Gastrocnemius medialis (tissue), 4 donors: ENCODE measurements around the gene GCDH. TPM values are rescaled to one million over a fixed set of nuclear protein-coding genes. Genes with fewer than 3 reads are reported as not detected.

ENCODE experiments used
- ATAC-seq, 2 donors: fragments of 150-250 bp; one replicate each; pipeline ENCODE4 v1.9.1; 2016
- DNase-seq, 2 donors: peaks; one replicate each; pipeline ENCODE4 v3.0.0-alpha.2; 2019
- H3K27ac ChIP-seq, 4 donors: fragments of 200-600 bp; sonication (generic); 1 replicate in 1 of 4; 2 replicates in 3 of 4; pipeline ENCODE4 v1.5.1; 2016 to 2018; ENCODE audit warnings: mild to moderate bottlenecking in 2 of 4, moderate library complexity in 1 of 4
- H3K27me3 ChIP-seq, 3 donors: fragments of 200-600 bp; sonication (generic) in 2 of 3; 1 replicate in 1 of 3; 2 replicates in 2 of 3; pipeline versions ENCODE4 v1.5.1 to v1.6.0; 2016 to 2019; ENCODE audit warnings: mild to moderate bottlenecking in 1 of 3, moderate library complexity in 1 of 3
- H3K36me3 ChIP-seq, 2 donors: fragments of 200-600 bp; sonication (generic) in 1 of 2; one replicate each; pipeline ENCODE4 v1.5.1; 2017 to 2018
- H3K4me1 ChIP-seq, 2 donors: fragments of 200-600 bp; sonication (generic) in 1 of 2; one replicate each; pipeline ENCODE4 v1.5.1; 2016 to 2017; ENCODE audit warnings: mild to moderate bottlenecking in 2 of 2
- H3K4me3 ChIP-seq, 4 donors: fragments of 200-600 bp; sonication (generic) in 3 of 4; 1 replicate in 1 of 4; 2 replicates in 3 of 4; pipeline ENCODE4 v1.5.1; 2016 to 2019; ENCODE audit warnings: mild to moderate bottlenecking in 2 of 4
- H3K9me3 ChIP-seq, 3 donors: fragments of 200-600 bp; sonication (generic) in 2 of 3; 1 replicate in 1 of 3; 2 replicates in 2 of 3; pipeline ENCODE4 v1.5.1; 2016 to 2019
- POLR2A ChIP-seq, 2 donors: fragments of 450-650 bp; IDR thresholded peaks; one replicate each; pipeline ENCODE4 v1.6.1; 2017; ENCODE audit warnings: antibody characterized with exemption in 2 of 2, mild to moderate bottlenecking in 2 of 2, moderate library complexity in 2 of 2
- in situ Hi-C, 4 donors: fragments of 200-750 bp; cut with MboI; loops; one replicate each; pipeline versions ENCODE4 v1.15.0 to v1.8.0; 2017; ENCODE audit warnings: low sequenced_read_pairs in 4 of 4
- intact Hi-C: fragments of 100-400 bp; cut with DNase I; formaldehyde crosslinking; loops from one replicate; pipeline ENCODE4 v1.15.1; 2023; ENCODE audit warnings: low total_unique reads
- total RNA-seq, 4 donors: library from RNA; depleted of rRNA; stranded (reverse); fragments of >200 nt; gene quantifications; one replicate each; pipeline versions ENCODE4 v1.1.0 to v1.2.3, GENCODE V29; 2016
- TF ChIP-seq, protein P1 (sequence below), 5 experiments: fragments of 450-650 bp in 3 of 5; fragments of 200-600 bp in 2 of 5; sonication (generic) in 2 of 5; IDR thresholded peaks in 4 of 5; conservative IDR thresholded peaks in 1 of 5; 1 replicate in 4 of 5; 2 replicates in 1 of 5; pipeline ENCODE4 v1.5.1; 2016 to 2019; ENCODE audit warnings: antibody characterized with exemption in 5 of 5, mild to moderate bottlenecking in 3 of 5, moderate library complexity in 3 of 5

GCDH gene
- total RNA-seq, 4 donors from 2014 or later: 35.6 to 83.8 (median 54.1) TPM

DNA sequence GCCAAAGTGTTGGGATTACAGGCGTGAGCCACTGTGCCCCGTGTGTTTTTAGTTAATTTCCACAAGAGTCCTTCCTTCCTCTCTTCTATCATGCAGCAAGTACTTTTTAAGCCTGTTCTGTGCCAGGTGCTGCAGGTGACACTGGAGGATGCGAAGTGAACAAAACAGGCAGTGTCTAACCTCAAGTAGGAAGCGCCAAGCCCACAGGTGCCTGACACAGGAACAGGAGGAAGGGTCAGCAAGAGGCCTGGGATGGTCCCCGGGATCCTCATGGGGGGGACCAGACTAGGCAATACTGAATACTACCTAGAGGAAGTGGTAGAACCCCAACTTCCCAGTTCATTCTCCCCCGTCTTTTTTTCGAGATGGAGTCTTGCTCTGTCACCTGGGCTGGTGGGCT, 45.6 kb downstream of the GCDH start:
- in situ Hi-C loops: no loop called here
- Histone ChIP-seq H3K27ac (no peak overlapping the region), H3K4me3 (no peak overlapping the region), H3K4me1 (peaks cover 29 to 38% of the 10 kb centered on the region in 2 donors), H3K27me3 (no peaks in the 10 kb centered on the region), H3K9me3 (no peaks in the 10 kb centered on the region), H3K36me3 (peaks cover 0 to 17% of the 10 kb centered on the region in 2 donors)
- ATAC-seq (no peak), DNase-seq (no peak)
- intact Hi-C loops: no loop called here
- TF ChIP-seq, protein P1, sequence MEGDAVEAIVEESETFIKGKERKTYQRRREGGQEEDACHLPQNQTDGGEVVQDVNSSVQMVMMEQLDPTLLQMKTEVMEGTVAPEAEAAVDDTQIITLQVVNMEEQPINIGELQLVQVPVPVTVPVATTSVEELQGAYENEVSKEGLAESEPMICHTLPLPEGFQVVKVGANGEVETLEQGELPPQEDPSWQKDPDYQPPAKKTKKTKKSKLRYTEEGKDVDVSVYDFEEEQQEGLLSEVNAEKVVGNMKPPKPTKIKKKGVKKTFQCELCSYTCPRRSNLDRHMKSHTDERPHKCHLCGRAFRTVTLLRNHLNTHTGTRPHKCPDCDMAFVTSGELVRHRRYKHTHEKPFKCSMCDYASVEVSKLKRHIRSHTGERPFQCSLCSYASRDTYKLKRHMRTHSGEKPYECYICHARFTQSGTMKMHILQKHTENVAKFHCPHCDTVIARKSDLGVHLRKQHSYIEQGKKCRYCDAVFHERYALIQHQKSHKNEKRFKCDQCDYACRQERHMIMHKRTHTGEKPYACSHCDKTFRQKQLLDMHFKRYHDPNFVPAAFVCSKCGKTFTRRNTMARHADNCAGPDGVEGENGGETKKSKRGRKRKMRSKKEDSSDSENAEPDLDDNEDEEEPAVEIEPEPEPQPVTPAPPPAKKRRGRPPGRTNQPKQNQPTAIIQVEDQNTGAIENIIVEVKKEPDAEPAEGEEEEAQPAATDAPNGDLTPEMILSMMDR (IDR thresholded peaks at IDR 0.05 in 4 of 5, conservative IDR thresholded peaks at IDR 0.05 in 1 of 5): no peak
- TF ChIP-seq POLR2A (IDR thresholded peaks at IDR 0.05): no peak

DNA sequence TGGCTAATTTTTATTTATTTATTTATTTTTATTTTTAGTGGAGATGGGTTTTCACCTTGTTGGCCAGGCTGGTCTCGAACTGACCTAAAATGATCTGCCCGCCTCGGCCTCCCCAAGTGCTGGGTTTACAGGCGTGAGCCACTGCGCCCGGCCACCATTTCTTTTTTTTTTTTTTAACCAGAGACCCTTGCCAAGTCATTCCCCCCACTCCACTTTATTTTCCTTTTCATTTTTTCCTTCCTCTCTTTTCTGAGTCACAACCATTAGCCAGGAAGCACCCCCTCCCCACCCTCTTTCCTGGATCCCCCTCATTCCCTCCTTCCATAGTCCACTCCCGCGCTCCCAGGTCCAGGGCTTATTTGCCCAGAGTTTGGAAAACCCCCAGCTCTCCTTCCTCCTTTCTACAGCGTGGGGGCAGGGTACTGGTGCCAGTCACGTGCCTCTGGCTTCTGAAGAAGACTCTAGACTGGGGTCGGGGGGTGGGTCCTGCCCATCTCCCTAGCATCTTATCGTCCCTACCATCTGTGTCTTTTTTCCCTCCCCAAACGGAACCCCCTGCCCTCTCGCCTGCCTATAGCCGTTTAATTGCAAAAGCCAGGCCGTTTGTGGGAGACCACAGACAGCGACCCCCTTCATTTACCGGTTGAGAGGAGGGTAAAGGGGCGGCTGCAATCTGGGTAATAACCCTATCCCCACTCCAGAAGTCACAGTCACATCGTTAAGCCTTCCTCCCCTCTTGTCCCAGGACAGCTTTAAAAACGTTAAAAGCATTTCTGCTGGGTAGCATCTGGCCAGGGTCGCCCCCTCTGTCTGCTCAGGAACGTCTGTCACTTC, 46.4 kb downstream of the GCDH start:
- H3K27ac ChIP-seq: peak overlapping the region; percentile 62 to 99 (median 96)
- in situ Hi-C loops (no loop called here), intact Hi-C loops (no loop called here)
- peak overlapping the region; percentile 70 to 99 (median 86) for H3K4me3 ChIP-seq
- H3K27me3 ChIP-seq: no peaks in the 10 kb centered on the region
- TF ChIP-seq, protein P1 (IDR thresholded peaks at IDR 0.05 in 4 of 5, conservative IDR thresholded peaks at IDR 0.05 in 1 of 5): no peak
- TF ChIP-seq POLR2A (IDR thresholded peaks at IDR 0.05): no peak
- peaks cover 26 to 33% of the 10 kb centered on the region in 2 donors for H3K4me1 ChIP-seq
- peaks cover 0 to 25% of the 10 kb centered on the region in 2 donors for H3K36me3 ChIP-seq
- no peaks in the 10 kb centered on the region for H3K9me3 ChIP-seq
- DNase-seq (no peak), ATAC-seq (no peak)

DNA sequence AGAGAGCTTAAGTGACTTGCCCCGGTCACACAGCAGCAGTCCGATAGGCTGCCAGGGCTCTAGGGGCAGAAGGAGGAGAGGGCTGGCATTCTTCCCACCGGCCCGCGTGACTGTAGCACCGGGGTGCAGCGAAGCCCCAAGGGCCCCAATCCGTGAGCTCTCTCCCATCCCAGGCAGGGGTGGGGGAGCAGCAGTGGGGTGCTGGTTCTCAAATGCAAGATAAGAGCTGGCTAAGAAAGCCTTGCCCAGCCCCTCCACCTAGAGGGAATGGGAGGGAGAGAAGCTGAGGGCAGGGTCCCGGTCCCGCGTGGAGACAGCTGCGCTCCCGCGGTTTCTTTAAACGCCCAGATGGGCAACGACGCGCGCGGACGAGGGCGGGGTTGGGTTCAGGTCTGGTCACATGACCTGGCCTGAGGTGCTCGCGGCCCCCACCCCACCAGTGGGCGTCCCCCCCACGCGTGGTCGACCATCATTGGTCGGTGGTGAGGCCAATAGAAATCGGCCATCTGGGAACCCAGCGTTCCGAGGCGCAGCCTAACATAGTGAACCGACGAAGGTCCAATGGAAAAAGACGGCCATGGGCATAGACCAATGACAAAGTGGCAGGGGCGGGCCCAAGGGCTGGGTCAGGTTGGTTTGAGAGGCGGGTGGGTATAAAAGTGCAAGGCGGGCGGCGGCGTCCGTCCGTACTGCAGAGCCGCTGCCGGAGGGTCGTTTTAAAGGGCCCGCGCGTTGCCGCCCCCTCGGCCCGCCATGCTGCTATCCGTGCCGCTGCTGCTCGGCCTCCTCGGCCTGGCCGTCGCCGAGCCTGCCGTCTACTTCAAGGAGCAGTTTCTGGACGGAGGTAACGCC, 47.2 kb downstream of the GCDH start, which contains the start of gene CALR:
Gene CALR (plus strand): TSS at position 683 of the 852 bp plus-strand sequence. CDS start 71 bp downstream, at position 754.
- H3K4me1 ChIP-seq: peaks cover 21 to 26% of the 10 kb centered on the region in 2 donors
- H3K36me3 ChIP-seq: peaks cover 0 to 32% of the 10 kb centered on the region in 2 donors
- H3K27ac ChIP-seq: peak within 1 kb of the TSS; percentile 83 to 99 (median 96)
- DNase-seq (peak; percentile 100), ATAC-seq (peak; percentile 93 to 97)
- peak within 1 kb of the TSS; percentile 73 to 99 (median 98) for H3K4me3 ChIP-seq
- TF ChIP-seq, protein P1 (IDR thresholded peaks at IDR 0.05 in 4 of 5, conservative IDR thresholded peaks at IDR 0.05 in 1 of 5): no peak
- peak; percentile 100 for TF ChIP-seq POLR2A (IDR thresholded peaks at IDR 0.05)
- in situ Hi-C loops (no loop called here), intact Hi-C loops (no loop called here)
- no peaks in the 10 kb centered on the region for H3K27me3 ChIP-seq
- H3K9me3 ChIP-seq: no peaks in the 10 kb centered on the region

DNA sequence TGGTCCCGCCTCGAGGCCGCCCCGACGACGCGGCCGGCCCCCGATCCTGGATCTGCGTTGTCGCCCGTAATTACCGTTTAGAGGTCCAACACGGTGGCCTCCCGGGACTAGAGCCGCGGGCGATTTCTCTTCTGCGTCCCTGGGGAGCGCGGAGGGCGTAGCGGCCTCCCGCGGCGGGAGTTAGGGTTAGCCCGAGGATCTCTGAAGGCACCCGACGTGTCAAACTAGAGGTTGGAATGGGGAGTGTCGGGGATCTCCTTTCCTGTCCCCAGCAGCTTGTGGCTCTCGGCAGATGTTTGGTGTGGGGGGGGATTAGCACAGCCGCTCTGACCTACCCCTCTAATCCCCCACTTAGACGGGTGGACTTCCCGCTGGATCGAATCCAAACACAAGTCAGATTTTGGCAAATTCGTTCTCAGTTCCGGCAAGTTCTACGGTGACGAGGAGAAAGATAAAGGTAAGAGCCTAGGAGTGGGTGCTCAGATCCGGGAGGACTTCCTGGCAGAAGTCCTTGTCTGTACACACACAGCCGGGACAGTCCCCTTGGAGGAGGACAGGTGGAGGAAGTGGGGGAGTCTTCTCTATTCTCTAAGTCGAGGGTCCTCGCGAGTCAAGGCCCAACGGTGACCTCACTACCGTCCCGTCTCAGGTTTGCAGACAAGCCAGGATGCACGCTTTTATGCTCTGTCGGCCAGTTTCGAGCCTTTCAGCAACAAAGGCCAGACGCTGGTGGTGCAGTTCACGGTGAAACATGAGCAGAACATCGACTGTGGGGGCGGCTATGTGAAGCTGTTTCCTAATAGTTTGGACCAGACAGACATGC, 48.0 kb downstream of the GCDH start:
- Histone ChIP-seq H3K4me3 (peak overlapping the region; percentile 73 to 99 (median 98)), H3K36me3 (peaks cover 0 to 39% of the 10 kb centered on the region in 2 donors), H3K27me3 (no peaks in the 10 kb centered on the region), H3K9me3 (no peaks in the 10 kb centered on the region), H3K4me1 (peaks cover 21 to 26% of the 10 kb centered on the region in 2 donors), H3K27ac (peak overlapping the region; percentile 83 to 99 (median 96))
- in situ Hi-C loops: no loop called here
- TF ChIP-seq, protein P1 (IDR thresholded peaks at IDR 0.05 in 4 of 5, conservative IDR thresholded peaks at IDR 0.05 in 1 of 5): peak; percentile 15 to 34 (median 28)
- TF ChIP-seq POLR2A (IDR thresholded peaks at IDR 0.05): peak in 1 of 2 donors; percentile 5
- ATAC-seq (peak; percentile 27 to 44), DNase-seq (no peak)
- intact Hi-C loops: no loop called here
